Mesenteric fat pad (tissue), 1 donor: ENCODE measurements around the gene TXNDC15. TPM values are rescaled to one million over a fixed set of nuclear protein-coding genes. Genes with fewer than 3 reads are reported as not detected.
A peak's percentile ranks its signal among the peaks of the same experiment; 100 is the strongest.
"Not testable (repeated sequence)": the region's sequence is repeated elsewhere in the genome, so short reads cannot be mapped to it uniquely, and the experiment has no call there.

Source experiments
- DNase-seq: peaks from one replicate; pipeline ENCODE4 v3.0.0-alpha.2; 2020; ENCODE audit warnings: low spot score
- long read RNA-seq: library from polyadenylated mRNA; unstranded; transcript quantifications from one replicate; pipeline ENCODE4 v2.0.0, GENCODE V29; 2020
- total RNA-seq: library from RNA; stranded (reverse); fragmentation: NEBNext Ultra II Directional; extraction: Animal tissue kit (Norgen Biotek cat#: 25700); gene quantifications from one replicate; pipeline ENCODE4 v1.2.1, GENCODE V29; 2021
- donor health status: DM: yes; HTN: yes; CAD: no.

TXNDC15 gene
- total RNA-seq = 50.1 TPM
- long read RNA-seq, transcript TXNDC15-201 (5 exons, 3,548 nt) = major isoform, 95 of 111 reads
- long read RNA-seq, partial matches to known transcripts = 2 of 111 reads
- long read RNA-seq, other reads (novel, unspliced or antisense) = 12 of 111 reads

- peak; percentile 97 for DNase-seq
Measured at GRCh38 chr5:134873987-134874830, at the start of gene TXNDC15. Gene TXNDC15, plus strand, starts transcription at chr5:134874371. Its CDS starts 57 bp downstream, at chr5:134874428.

GRCh38 chr5:134824681-134825080 lies 49.5 kb upstream of the TXNDC15 start:
- no peak for DNase-seq

GRCh38 chr5:134825212-134825611 lies 49.0 kb upstream of the TXNDC15 start:
- no peak for DNase-seq

- no peak for DNase-seq
Measured at GRCh38 chr5:134833340-134834032, 40.7 kb upstream of the TXNDC15 start.

- no peak for DNase-seq
Measured at GRCh38 chr5:134835623-134836022, 38.5 kb upstream of the TXNDC15 start.

- no peak for DNase-seq
Measured at GRCh38 chr5:134837530-134838181, 36.5 kb upstream of the TXNDC15 start.

- DNase-seq = not testable (repeated sequence)
Measured at GRCh38 chr5:134838361-134838760, 35.8 kb upstream of the TXNDC15 start.

GRCh38 chr5:134840811-134841210 lies 33.4 kb upstream of the TXNDC15 start:
- no peak for DNase-seq

- no peak for DNase-seq
Measured at GRCh38 chr5:134844252-134844651, 29.9 kb upstream of the TXNDC15 start.

GRCh38 chr5:134845335-134845851 lies 28.8 kb upstream of the TXNDC15 start:
- no peak for DNase-seq

GRCh38 chr5:134845852-134846640 lies 28.1 kb upstream of the TXNDC15 start, which contains the start of gene C5orf24:
Gene C5orf24, plus strand, starts transcription at chr5:134845968. Its CDS starts 8,933 bp downstream, at chr5:134854901.
- peak; percentile 99 for DNase-seq

- no peak for DNase-seq
Measured at GRCh38 chr5:134846641-134846960, 27.6 kb upstream of the TXNDC15 start.

- DNase-seq = not testable (repeated sequence)
Measured at GRCh38 chr5:134849434-134849933, 24.7 kb upstream of the TXNDC15 start.

GRCh38 chr5:134851307-134851923 lies 22.8 kb upstream of the TXNDC15 start:
- no peak for DNase-seq

- peak; percentile 2 for DNase-seq
Measured at GRCh38 chr5:134856465-134856864, 17.7 kb upstream of the TXNDC15 start.

- no peak for DNase-seq
Measured at GRCh38 chr5:134857401-134857800, 16.8 kb upstream of the TXNDC15 start.

- DNase-seq = peak; percentile 18
Measured at GRCh38 chr5:134864707-134865106, 9.5 kb upstream of the TXNDC15 start.

- no peak for DNase-seq
Measured at GRCh38 chr5:134873494-134873893, 677 bp upstream of the TXNDC15 start.

GRCh38 chr5:134874831-134875655 lies 872 bp downstream of the TXNDC15 start:
- DNase-seq = peak; percentile 59
